ENCODE results near the gene DDX52.

DNA sequence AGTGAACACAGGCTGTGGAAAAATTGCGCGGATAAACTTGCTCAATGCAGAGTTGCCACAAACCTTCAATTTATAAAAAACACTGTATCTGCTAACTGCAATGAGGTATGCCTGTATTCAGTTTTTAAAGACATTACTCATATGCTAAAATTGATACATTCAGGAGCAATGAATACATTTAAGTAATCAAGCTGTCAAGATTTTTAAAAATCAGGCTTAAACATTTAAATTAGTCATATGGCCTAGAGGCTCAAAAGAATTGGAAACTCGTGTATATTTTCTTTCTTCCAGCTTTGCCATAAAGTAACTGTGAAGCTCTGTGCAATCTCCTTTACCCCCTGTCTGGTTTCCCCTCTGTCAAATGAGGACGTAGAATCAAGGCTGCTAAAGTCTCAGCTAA is 38.2 kb downstream of the DDX52 start:
- no peak for TF ChIP-seq NFRKB (IDR thresholded peaks at IDR 0.05)
- no peak for TF ChIP-seq TARDBP (IDR thresholded peaks at IDR 0.05)
- no peak for TF ChIP-seq SP1 (IDR thresholded peaks at IDR 0.05)
- no peak for TF ChIP-seq FOXM1 (IDR thresholded peaks at IDR 0.05; ENCODE audit: borderline replicate concordance)
- no peak for TF ChIP-seq FOXA1 (IDR thresholded peaks at IDR 0.05)
- TF ChIP-seq LEF1 (IDR thresholded peaks at IDR 0.05; ENCODE audit: borderline replicate concordance), result no peak
- no peak for TF ChIP-seq SUZ12 (IDR thresholded peaks at IDR 0.05)
- TF ChIP-seq ELF4 (IDR thresholded peaks at IDR 0.05), result no peak
- no peak for TF ChIP-seq L3MBTL2 (conservative IDR thresholded peaks at IDR 0.05)
- TF ChIP-seq FOXK2 (IDR thresholded peaks at IDR 0.05), result no peak
- no peak for TF ChIP-seq BHLHE40 (IDR thresholded peaks at IDR 0.05; ENCODE audit: borderline replicate concordance)

Data from HEK293T (cell line).